Anterior cingulate cortex (tissue), 58 donors: ENCODE data around the gene NKX2-2.

Experiments used
- DNase-seq, 58 donors: peaks; one replicate each; lab custom pipeline; 2025; lab: John Stamatoyannopoulos, UW

NKX2-2 gene

DNA sequence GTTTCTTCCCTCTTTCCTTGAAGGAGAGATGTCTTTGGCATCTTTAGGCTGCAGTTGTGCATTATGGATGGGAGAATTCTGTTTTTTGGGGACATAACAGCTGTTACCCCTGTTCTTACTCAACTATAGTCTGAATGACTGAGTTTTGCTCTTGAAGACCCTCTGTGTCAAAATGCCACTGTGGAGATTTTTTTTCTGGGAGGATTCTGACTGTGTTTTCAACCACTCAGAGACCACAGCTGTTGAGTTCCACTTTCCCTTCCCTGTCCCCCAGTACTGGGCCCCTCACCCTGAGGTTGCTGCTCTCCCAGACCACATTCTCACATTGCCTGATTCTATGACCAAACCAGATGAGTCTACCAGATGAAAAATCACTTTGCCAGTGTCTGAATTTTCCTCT is 48.1 kb downstream of the NKX2-2 start:
- no peak for DNase-seq

DNA sequence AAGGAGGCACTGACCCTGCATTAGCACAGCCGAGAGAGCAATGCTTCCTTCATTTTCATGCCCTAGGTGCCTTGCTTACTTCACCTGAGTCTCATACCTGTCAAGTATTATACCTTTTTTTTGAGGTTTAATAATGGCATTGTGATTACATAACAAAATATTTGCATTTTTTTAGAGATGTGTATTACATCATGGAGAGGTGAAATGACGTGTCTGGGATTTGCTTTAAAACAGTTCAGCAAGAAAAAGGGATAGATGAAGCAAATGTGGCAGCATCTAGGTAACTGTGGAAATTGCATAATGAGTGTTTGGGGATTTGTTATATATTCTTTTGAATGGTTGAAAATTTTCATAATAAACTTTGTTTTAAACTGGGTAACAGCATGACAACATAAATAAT is 48.9 kb downstream of the NKX2-2 start:
- no peak for DNase-seq
